Lower lobe of right lung (tissue), 2 donors: ENCODE measurements around the gene NOVA2. TPM values are rescaled to one million over a fixed set of nuclear protein-coding genes. Genes with fewer than 3 reads are reported as not detected.

Experiments used
- ATAC-seq, 2 donors: fragments of 200-7000 bp; cut with Tn5 transposase; one replicate each; pipeline ENCODE4 v1.9.1; 2020 to 2022; ENCODE audit warnings: mild to moderate bottlenecking in 2 of 2, moderate library complexity in 2 of 2
- DNase-seq: peaks from one replicate; pipeline ENCODE4 v3.0.0-alpha.2; 2020
- H3K27ac ChIP-seq: fragments of 200-600 bp; one replicate; pipeline ENCODE4 v1.8.0; 2022
- H3K27me3 ChIP-seq: fragments of 200-600 bp; one replicate; pipeline ENCODE4 v1.8.0; 2022; ENCODE audit warnings: low read depth
- H3K36me3 ChIP-seq: fragments of 200-600 bp; one replicate; pipeline ENCODE4 v1.8.0; 2022; ENCODE audit warnings: mild to moderate bottlenecking
- H3K4me1 ChIP-seq: fragments of 200-600 bp; one replicate; pipeline ENCODE4 v1.8.0; 2022
- H3K4me3 ChIP-seq: fragments of 200-600 bp; one replicate; pipeline ENCODE4 v1.8.0; 2022; ENCODE audit warnings: mild to moderate bottlenecking
- H3K9me3 ChIP-seq: fragments of 200-600 bp; one replicate; pipeline ENCODE4 v1.8.0; 2022
- CTCF ChIP-seq: fragments of 200-600 bp; IDR thresholded peaks from one replicate; pipeline ENCODE4 v1.8.0; 2022; ENCODE audit warnings: antibody characterized with exemption, mild to moderate bottlenecking
- intact Hi-C: fragments of 100-400 bp; cut with DNase I; formaldehyde crosslinking; loops from one replicate; pipeline ENCODE4 v1.11.0; 2022
- total RNA-seq: library from RNA; stranded (reverse); fragmentation: NEBNext Ultra II Directional; extraction: Animal tissue kit (Norgen Biotek cat#: 25700); gene quantifications from one replicate; pipeline ENCODE4 v1.2.1, GENCODE V29; 2021
- donor health status: DM: no; HTN: yes; CAD: no; lungs with severe emphysema.

NOVA2 gene
- total RNA-seq, 1 donor from 2014 or later = 18.8 TPM

GRCh38 chr19:45938733-45939319, 34.8 kb downstream of the NOVA2 start:
- H3K27me3 ChIP-seq = peaks cover 52% of the 10 kb centered on the region

GRCh38 chr19:45935267-45935666, 38.4 kb downstream of the NOVA2 start:
- Histone ChIP-seq H3K27ac (no peak overlapping the region), H3K27me3 (peaks cover 39% of the 10 kb centered on the region), H3K4me1 (no peaks in the 10 kb centered on the region), H3K36me3 (no peaks in the 10 kb centered on the region), H3K4me3 (no peak overlapping the region), H3K9me3 (no peaks in the 10 kb centered on the region)
- intact Hi-C loops = no loop called here
- DNase-seq (no peak), ATAC-seq (no peak)
- TF ChIP-seq CTCF = no peak

More at GRCh38 chr19:45938733-45939319, 34.8 kb downstream of the NOVA2 start:
- no peaks in the 10 kb centered on the region for H3K9me3 ChIP-seq
- no peaks in the 10 kb centered on the region for H3K36me3 ChIP-seq
- no peak overlapping the region for H3K27ac ChIP-seq
- DNase-seq = no peak
- H3K4me1 ChIP-seq = no peaks in the 10 kb centered on the region
- no peak for ATAC-seq
- no peak overlapping the region for H3K4me3 ChIP-seq
- intact Hi-C loops = no loop called here
- no peak for TF ChIP-seq CTCF

- TF ChIP-seq CTCF = no peak
- Histone ChIP-seq H3K4me1 (no peaks in the 10 kb centered on the region), H3K27me3 (peaks cover 37% of the 10 kb centered on the region), H3K36me3 (no peaks in the 10 kb centered on the region), H3K9me3 (no peaks in the 10 kb centered on the region), H3K4me3 (no peak overlapping the region), H3K27ac (no peak overlapping the region)
- intact Hi-C loops = no loop called here
- DNase-seq (no peak), ATAC-seq (no peak)
Measured at GRCh38 chr19:45934551-45935230, 39.0 kb downstream of the NOVA2 start.

GRCh38 chr19:45933759-45934158, 39.9 kb downstream of the NOVA2 start:
- no peaks in the 10 kb centered on the region for H3K36me3 ChIP-seq
- H3K27me3 ChIP-seq = peaks cover 31% of the 10 kb centered on the region
- H3K4me3 ChIP-seq = no peak overlapping the region
- H3K9me3 ChIP-seq = no peaks in the 10 kb centered on the region
- intact Hi-C loops = no loop called here
- no peak for TF ChIP-seq CTCF
- no peak overlapping the region for H3K27ac ChIP-seq
- no peak for DNase-seq
- no peak for ATAC-seq
- no peaks in the 10 kb centered on the region for H3K4me1 ChIP-seq

- no peak overlapping the region for H3K4me3 ChIP-seq
- no peak for DNase-seq
- TF ChIP-seq CTCF = no peak
- H3K9me3 ChIP-seq = no peaks in the 10 kb centered on the region
- peaks cover 5% of the 10 kb centered on the region for H3K4me1 ChIP-seq
- peaks cover 15% of the 10 kb centered on the region for H3K27me3 ChIP-seq
- intact Hi-C loops = no loop called here
- no peaks in the 10 kb centered on the region for H3K36me3 ChIP-seq
- H3K27ac ChIP-seq = no peak overlapping the region
- no peak for ATAC-seq
Measured at GRCh38 chr19:45931055-45931454, 42.6 kb downstream of the NOVA2 start.
